HG03045 (cell line): ENCODE results near the gene LYRM1.

Experiments
- ATAC-seq: cut with Tn5 transposase; IDR thresholded peaks from one replicate; pipeline ENCODE4 v1.9.1; 2021; ENCODE audit warnings: mild to moderate bottlenecking, moderate library complexity; ENCODE audit not compliant: unreplicated experiment

LYRM1 gene

GRCh38 chr16:20871941-20872815 is 28.4 kb upstream of the LYRM1 start:
- no peak for ATAC-seq

- ATAC-seq = no peak
Measured at GRCh38 chr16:20873331-20873730, 27.2 kb upstream of the LYRM1 start.

GRCh38 chr16:20874088-20874581 is 26.4 kb upstream of the LYRM1 start:
- no peak for ATAC-seq

- no peak for ATAC-seq
Measured at GRCh38 chr16:20875355-20875650, 25.3 kb upstream of the LYRM1 start.

GRCh38 chr16:20878682-20879147 is 21.9 kb upstream of the LYRM1 start:
- no peak for ATAC-seq

- no peak for ATAC-seq
Measured at GRCh38 chr16:20879175-20880040, 21.2 kb upstream of the LYRM1 start.

GRCh38 chr16:20880867-20881502 is 19.6 kb upstream of the LYRM1 start:
- ATAC-seq = no peak

GRCh38 chr16:20881503-20881878 is 19.1 kb upstream of the LYRM1 start:
- ATAC-seq = no peak

- no peak for ATAC-seq
Measured at GRCh38 chr16:20883554-20884239, 16.9 kb upstream of the LYRM1 start.

- no peak for ATAC-seq
Measured at GRCh38 chr16:20884240-20884556, 16.4 kb upstream of the LYRM1 start.

- ATAC-seq = no peak
Measured at GRCh38 chr16:20886320-20886719, 14.3 kb upstream of the LYRM1 start.

GRCh38 chr16:20887207-20887606 is 13.4 kb upstream of the LYRM1 start:
- ATAC-seq = no peak

- no peak for ATAC-seq
Measured at GRCh38 chr16:20889625-20890275, 10.8 kb upstream of the LYRM1 start.

- no peak for ATAC-seq
Measured at GRCh38 chr16:20894388-20894787, 6.2 kb upstream of the LYRM1 start.

- ATAC-seq = no peak
Measured at GRCh38 chr16:20897253-20897897, 3.2 kb upstream of the LYRM1 start.

- ATAC-seq = no peak
Measured at GRCh38 chr16:20897922-20898321, 2.6 kb upstream of the LYRM1 start.

GRCh38 chr16:20899071-20899470 is 1.5 kb upstream of the LYRM1 start:
- ATAC-seq = no peak

- no peak for ATAC-seq
Measured at GRCh38 chr16:20899477-20900298, 883 bp upstream of the LYRM1 start.

GRCh38 chr16:20901068-20901435 is 481 bp downstream of the LYRM1 start:
- no peak for ATAC-seq
